ENCODE results near the gene VWA5B1. TPM values are rescaled to one million over a fixed set of nuclear protein-coding genes. Genes with fewer than 3 reads are reported as not detected.

Gene VWA5B1
- total RNA-seq, 3 donors from 2014 or later = 0.16 to 2.1 (median 0.80) TPM

DNA sequence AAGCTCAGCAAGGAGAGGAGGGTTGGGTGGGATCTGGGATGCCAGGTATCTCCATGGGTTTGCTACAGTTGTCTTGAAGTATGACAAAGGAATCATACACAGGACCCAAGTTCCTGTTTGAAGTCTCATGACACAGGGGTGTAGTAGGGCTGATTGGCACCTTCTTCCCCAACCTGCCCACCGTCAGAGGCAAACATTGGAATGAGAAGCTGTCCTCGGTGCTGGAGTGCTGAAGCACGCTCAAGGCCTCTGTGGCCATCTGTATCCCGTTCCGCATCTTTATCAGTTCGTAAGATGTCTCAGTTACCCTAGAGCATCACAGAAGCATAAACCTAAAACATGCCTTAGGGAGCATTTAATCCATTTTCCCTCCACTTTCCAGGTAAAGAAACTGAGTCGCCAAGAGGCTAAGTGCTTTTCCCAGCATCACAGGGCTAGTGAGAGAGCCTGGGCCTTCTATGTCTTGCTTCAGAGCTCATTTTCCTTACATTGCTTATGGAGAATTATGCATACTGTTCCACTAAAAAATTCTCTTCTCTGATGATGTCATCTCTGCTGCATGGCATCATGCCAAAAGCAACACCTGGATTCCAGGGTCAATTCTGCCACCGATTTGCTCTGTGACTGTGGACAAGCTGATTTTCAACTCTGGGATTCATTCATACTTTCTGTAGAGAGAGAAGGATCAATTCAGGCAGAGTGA is 34.2 kb downstream of the VWA5B1 start:
- TF ChIP-seq, protein P1, sequence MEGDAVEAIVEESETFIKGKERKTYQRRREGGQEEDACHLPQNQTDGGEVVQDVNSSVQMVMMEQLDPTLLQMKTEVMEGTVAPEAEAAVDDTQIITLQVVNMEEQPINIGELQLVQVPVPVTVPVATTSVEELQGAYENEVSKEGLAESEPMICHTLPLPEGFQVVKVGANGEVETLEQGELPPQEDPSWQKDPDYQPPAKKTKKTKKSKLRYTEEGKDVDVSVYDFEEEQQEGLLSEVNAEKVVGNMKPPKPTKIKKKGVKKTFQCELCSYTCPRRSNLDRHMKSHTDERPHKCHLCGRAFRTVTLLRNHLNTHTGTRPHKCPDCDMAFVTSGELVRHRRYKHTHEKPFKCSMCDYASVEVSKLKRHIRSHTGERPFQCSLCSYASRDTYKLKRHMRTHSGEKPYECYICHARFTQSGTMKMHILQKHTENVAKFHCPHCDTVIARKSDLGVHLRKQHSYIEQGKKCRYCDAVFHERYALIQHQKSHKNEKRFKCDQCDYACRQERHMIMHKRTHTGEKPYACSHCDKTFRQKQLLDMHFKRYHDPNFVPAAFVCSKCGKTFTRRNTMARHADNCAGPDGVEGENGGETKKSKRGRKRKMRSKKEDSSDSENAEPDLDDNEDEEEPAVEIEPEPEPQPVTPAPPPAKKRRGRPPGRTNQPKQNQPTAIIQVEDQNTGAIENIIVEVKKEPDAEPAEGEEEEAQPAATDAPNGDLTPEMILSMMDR (IDR thresholded peaks at IDR 0.05) = no peak
- intact Hi-C loops (cut with DNase I, micrococcal nuclease) = no loop called here
- Histone ChIP-seq H3K4me3 (no peak overlapping the region), H3K9me3 (no peaks in the 10 kb centered on the region), H3K36me3 (ENCODE audit: low read depth) (no peaks in the 10 kb centered on the region), H3K4me1 (ENCODE audit: low read depth) (no peaks in the 10 kb centered on the region)
- DNase-seq (no peak), ATAC-seq (no peak)

DNA sequence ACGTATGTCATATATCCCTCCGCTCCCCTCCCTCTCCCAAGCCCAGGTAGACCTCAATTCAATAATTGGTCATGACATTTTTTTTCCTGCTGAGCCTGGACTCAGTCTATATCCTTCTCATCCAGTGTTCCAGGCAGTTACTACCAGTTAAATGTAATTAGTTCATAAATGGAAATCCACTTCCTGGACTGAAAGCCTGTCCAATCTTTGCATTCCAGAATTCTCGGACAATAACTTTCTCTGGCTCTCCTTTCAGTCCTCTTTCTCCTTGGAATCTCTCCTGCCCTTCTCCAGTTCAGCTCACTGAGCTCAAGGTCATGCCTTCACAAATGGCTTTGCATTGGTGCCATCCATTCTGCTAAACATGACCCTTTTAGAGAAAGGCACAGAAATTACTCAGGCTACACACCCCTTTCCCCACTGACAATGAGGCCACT is 34.8 kb downstream of the VWA5B1 start:
- TF ChIP-seq, protein P1 (IDR thresholded peaks at IDR 0.05) = no peak
- Histone ChIP-seq H3K4me3 (no peak overlapping the region), H3K4me1 (ENCODE audit: low read depth) (no peaks in the 10 kb centered on the region), H3K36me3 (ENCODE audit: low read depth) (no peaks in the 10 kb centered on the region), H3K9me3 (no peaks in the 10 kb centered on the region)
- intact Hi-C loops (cut with DNase I, micrococcal nuclease) = no loop called here
- DNase-seq (no peak), ATAC-seq (peak; percentile 56)

DNA sequence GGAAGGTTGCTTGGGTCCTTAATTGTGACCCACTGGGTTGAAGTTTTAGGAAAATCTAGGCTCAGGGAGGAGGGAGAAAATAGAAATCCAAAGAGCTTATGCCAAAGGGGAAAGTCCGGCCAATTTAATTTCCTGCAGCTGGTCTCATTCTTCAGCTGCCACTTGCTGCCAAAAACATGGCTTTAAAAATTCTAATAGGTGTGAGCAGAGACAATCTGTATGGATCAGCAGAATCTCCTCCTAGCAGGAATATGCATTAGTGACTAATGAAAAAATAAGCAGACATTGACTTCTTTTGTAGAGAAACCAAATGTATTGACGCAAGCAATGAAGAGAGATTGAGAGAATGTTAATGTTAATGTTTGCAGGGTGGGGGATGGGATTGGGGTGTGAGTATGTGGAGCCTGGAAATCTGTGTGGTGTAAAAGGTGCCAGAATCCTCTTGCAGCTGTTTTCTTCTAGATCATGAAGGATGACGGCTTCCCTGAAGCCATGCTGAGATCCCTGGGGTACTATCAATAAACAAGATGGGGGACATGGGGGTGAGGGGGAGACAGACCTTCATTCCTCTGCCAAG is 35.3 kb downstream of the VWA5B1 start:
- intact Hi-C loops (cut with DNase I, micrococcal nuclease) = no loop called here
- DNase-seq (peak in 1 of 3 donors; percentile 14), ATAC-seq (peak; percentile 24)
- Histone ChIP-seq H3K9me3 (no peaks in the 10 kb centered on the region), H3K4me1 (ENCODE audit: low read depth) (no peaks in the 10 kb centered on the region), H3K36me3 (ENCODE audit: low read depth) (no peaks in the 10 kb centered on the region), H3K4me3 (no peak overlapping the region)
- TF ChIP-seq, protein P1 (IDR thresholded peaks at IDR 0.05) = no peak

DNA sequence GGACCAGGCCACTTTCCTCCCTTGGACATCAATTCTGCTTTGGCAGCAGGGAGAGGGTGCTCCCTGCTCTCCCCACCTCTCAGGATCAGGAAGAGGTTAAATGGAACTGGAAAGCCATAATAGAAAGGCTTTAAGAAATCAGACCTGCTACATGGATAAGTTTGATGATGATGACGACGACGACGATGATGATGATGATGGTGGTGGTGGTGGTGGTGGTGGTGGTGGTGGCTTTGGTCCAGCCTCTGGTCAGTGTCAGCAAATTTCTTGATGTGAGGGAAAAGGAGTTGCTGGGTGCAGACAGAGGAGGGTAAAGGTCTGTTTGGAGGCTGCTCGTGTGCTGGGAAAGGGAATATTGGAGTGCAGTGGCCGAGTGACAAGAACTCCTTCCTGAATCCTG is 36.8 kb downstream of the VWA5B1 start:
- TF ChIP-seq, protein P1 (IDR thresholded peaks at IDR 0.05) = no peak
- intact Hi-C loops (cut with DNase I, micrococcal nuclease) = no loop called here
- DNase-seq (no peak), ATAC-seq (no peak)
- Histone ChIP-seq H3K4me3 (no peak overlapping the region), H3K9me3 (no peaks in the 10 kb centered on the region), H3K4me1 (ENCODE audit: low read depth) (no peaks in the 10 kb centered on the region), H3K36me3 (ENCODE audit: low read depth) (no peaks in the 10 kb centered on the region)

DNA sequence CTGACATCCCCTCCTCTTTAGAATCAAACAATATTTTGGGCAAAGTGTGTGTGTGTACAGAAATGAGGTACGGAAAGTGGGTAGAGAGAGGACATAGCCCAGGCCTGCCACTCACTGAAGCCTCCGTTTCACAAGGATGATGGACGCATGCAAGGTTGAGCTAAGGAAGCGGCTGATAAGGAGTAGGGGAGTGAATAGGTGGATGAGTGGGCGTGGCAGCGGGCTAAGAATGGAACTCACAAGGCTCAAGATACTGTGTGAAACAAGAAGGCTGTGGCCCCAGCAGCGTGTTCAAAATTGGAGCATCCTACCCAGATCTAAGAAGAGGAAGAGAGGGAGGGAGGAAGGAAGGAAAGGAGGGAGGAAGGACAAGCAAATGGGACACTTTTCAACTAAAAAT is 37.5 kb downstream of the VWA5B1 start:
- DNase-seq (no peak), ATAC-seq (no peak)
- Histone ChIP-seq H3K4me1 (ENCODE audit: low read depth) (no peaks in the 10 kb centered on the region), H3K9me3 (no peaks in the 10 kb centered on the region), H3K4me3 (no peak overlapping the region), H3K36me3 (ENCODE audit: low read depth) (no peaks in the 10 kb centered on the region)
- intact Hi-C loops (cut with DNase I, micrococcal nuclease) = no loop called here
- TF ChIP-seq, protein P1 (IDR thresholded peaks at IDR 0.05) = no peak

Measured in mucosa of descending colon (tissue), 3 donors.